ENCODE data around the gene RGMA. TPM values are rescaled to one million over a fixed set of nuclear protein-coding genes. Genes with fewer than 3 reads are reported as not detected.

RGMA gene
- total and polyA plus RNA-seq, 2 donors (not counting 3 experiments of a cell fraction or from before 2014, with no cell fraction given): 0.06 to 0.13 TPM

DNA sequence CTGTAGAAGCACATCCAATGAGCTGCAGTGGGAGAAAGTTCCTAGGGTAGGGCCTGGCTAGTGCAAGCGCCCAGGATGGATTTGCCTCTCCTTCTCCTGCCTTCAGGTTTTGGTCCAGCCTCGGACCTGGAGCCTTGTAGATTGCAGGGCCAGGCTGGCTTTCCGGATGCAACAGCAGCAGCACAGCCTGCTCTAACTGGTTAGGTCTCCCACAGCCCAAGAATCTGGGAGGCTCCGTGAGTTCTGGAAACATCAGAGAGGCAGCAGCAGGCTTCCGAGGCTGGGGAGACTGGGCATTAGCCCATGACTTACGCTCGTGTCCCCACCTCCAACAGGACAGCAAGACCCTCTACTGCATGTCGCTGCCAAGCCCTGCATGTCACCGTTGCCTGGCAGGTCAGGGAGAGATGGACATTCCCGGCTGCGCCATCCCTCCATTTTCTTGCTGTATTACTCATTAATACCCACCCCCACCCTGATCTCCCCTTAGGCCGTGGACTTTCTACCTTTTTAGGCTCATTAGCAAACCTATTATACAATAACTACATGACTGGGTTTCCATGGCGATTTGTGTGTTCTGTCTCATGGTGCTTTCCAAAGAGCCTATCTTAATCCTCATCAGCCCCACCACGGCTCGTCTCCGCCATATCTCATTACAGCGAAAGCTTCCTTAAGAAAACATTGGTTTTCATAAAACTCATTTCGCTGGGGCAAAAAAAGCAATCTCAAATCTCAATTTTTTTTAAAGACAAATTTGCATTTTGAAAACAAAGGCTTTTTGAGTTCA, 40.9 kb upstream of the RGMA start:
- DNase-seq (ENCODE audit: low read depth, low spot score) (no peak), FAIRE-seq (no peak)
- ChIA-PET POLR2A (no interaction called here), CTCF (no interaction called here)
- H3K79me2 ChIP-seq (ENCODE audit: control insufficient read depth, insufficient read depth, low read length): no peaks in the 10 kb centered on the region
- H2AFZ ChIP-seq (ENCODE audit: low read depth, low read length): no peak overlapping the region
- H3K36me3 ChIP-seq (ENCODE audit: control insufficient read depth in 2 of 2, extremely low read depth in 1 of 2, insufficient read depth in 2 of 2, low read length in 2 of 2): no peaks in the 10 kb centered on the region
- TF ChIP-seq MAX (IDR thresholded peaks at IDR 0.05; ENCODE audit: insufficient read depth, insufficient read length): no peak
- no peak for TF ChIP-seq MYC (IDR thresholded peaks at IDR 0.05; ENCODE audit: low read depth, low read length)
- TF ChIP-seq POLR2A (IDR thresholded peaks at IDR 0.05; ENCODE audit: low read depth, low read length): no peak
- TF ChIP-seq JUN (IDR thresholded peaks at IDR 0.05; ENCODE audit: borderline replicate concordance, insufficient read depth, insufficient read length, low read depth): no peak
- no peak for TF ChIP-seq FOS (IDR thresholded peaks at IDR 0.05; ENCODE audit: borderline replicate concordance, insufficient read depth, low read length)
- no peak for TF ChIP-seq GATA2 (IDR thresholded peaks at IDR 0.05; ENCODE audit: insufficient read depth, insufficient read length, low read depth, low read length)
- no peak for TF ChIP-seq POLR2AphosphoS5 (IDR thresholded peaks at IDR 0.05; ENCODE audit: insufficient read depth, low read depth, low read length)
- TF ChIP-seq CTCF (IDR thresholded peaks at IDR 0.05; ENCODE audit: extremely low read depth in 1 of 2, insufficient read depth in 1 of 2, low read depth in 1 of 2, low read length in 2 of 2): no peak
- TF ChIP-seq EZH2 (IDR thresholded peaks at IDR 0.05; ENCODE audit: borderline replicate concordance, low read depth, low read length, severe bottlenecking): no peak
- H3K9ac ChIP-seq (replicated peaks; ENCODE audit: extremely low read depth, insufficient read depth, low read length): no peak overlapping the region
- no peaks in the 10 kb centered on the region for H3K9me1 ChIP-seq (replicated peaks; ENCODE audit: control insufficient read depth, extremely low read depth, insufficient read depth, low read length)
- dilution Hi-C loops (cut with MboI; ENCODE audit: extremely low pct_ligation_motif_present, low sequenced_read_pairs): no loop called here
- no peak overlapping the region for H3K4me2 ChIP-seq (ENCODE audit: insufficient read depth, low read length)
- no peaks in the 10 kb centered on the region for H3K9me3 ChIP-seq (replicated peaks; ENCODE audit: control insufficient read depth, insufficient read depth, low read length)
- no peak overlapping the region for H3K4me3 ChIP-seq (replicated peaks in 1 of 3; ENCODE audit: insufficient read depth in 1 of 3, low read depth in 1 of 3, low read length in 3 of 3)
- intact Hi-C loops (cut with micrococcal nuclease): no loop called here
- no peaks in the 10 kb centered on the region for H3K27me3 ChIP-seq (ENCODE audit: control insufficient read depth in 2 of 2, insufficient read depth in 2 of 2, low read length in 2 of 2)
- BruUV-seq (replicated peaks): no TSS peak
- H3K27ac ChIP-seq (ENCODE audit: insufficient read depth, low read depth, low read length): no peak overlapping the region
- no peaks in the 10 kb centered on the region for H4K20me1 ChIP-seq (replicated peaks; ENCODE audit: control insufficient read depth, extremely low read depth, insufficient read depth, low read length)
- no peaks in the 10 kb centered on the region for H3K4me1 ChIP-seq (ENCODE audit: control insufficient read depth, extremely low read depth, insufficient read depth, low read length)
